Measurements from ENCODE around the gene IL10RB. TPM values are rescaled to one million over a fixed set of nuclear protein-coding genes. Genes with fewer than 3 reads are reported as not detected.

The IL10RB gene
- total RNA-seq (2021), result 3.1 TPM in 2 replicates
- long read RNA-seq, transcript IL10RB-201 (7 exons, 1,963 nt), result major isoform, 29 of 33 reads
- long read RNA-seq, partial matches to known transcripts, result 0 of 33 reads
- long read RNA-seq, other reads (novel, unspliced or antisense), result 3 of 33 reads

GRCh38 chr21:33266050-33266788 is at the start of gene IL10RB:
IL10RB (plus strand) TSS chr21:33266367; CDS start chr21:33266466, 99 bp downstream.
- H3T11ph ChIP-seq (ENCODE audit: low read length), result no peak within 1 kb of the TSS
- H3K27ac ChIP-seq (ENCODE audit: insufficient read length, low read depth, low read length), result no peak within 1 kb of the TSS
- no peaks in the 10 kb centered on the region for H3K4me1 ChIP-seq (ENCODE audit: insufficient read depth, low read length)
- H2AK5ac ChIP-seq (ENCODE audit: insufficient read length, low read length), result no peak within 1 kb of the TSS
- H3K18ac ChIP-seq (ENCODE audit: insufficient read length, low read depth, low read length), result no peak within 1 kb of the TSS
- H3K4me2 ChIP-seq (ENCODE audit: insufficient read depth, insufficient read length, low read length), result peak within 1 kb of the TSS; percentile 53
- H3K4ac ChIP-seq (ENCODE audit: low read depth, low read length), result no peak within 1 kb of the TSS
- no peak for TF ChIP-seq CTCF (conservative IDR thresholded peaks at IDR 0.05)
- H4K5ac ChIP-seq (ENCODE audit: insufficient read length, low read depth, low read length), result no peak within 1 kb of the TSS
- H3K27ac Mint-ChIP-seq, result peak within 1 kb of the TSS in 1 of 3 experiments; percentile 32; a peak in 2 of 7 replicates
- peak; percentile 78 for DNase-seq
- no peaks in the 10 kb centered on the region for H3K27me3 ChIP-seq (ENCODE audit: insufficient read depth, low read length)
- H3K9ac ChIP-seq (ENCODE audit: extremely low read depth, insufficient read length, low read length), result no peak within 1 kb of the TSS
- H3K36me3 Mint-ChIP-seq (ENCODE audit: insufficient read depth in 1 of 3, low read depth in 3 of 3), result peaks cover 0 to 10% (median 4%) of the 10 kb centered on the region in 3 experiments; a peak in 4 of 7 replicates
- WGBS (ENCODE audit: extremely low coverage, insufficient read length, low lambda C conversion rate), result no CpG with 5 or more reads among the region's 60 CpGs
- H3K4me1 Mint-ChIP-seq, result peaks cover 18 to 21% of the 10 kb centered on the region in 2 experiments
- H3K56ac ChIP-seq (ENCODE audit: insufficient read length, low read depth, low read length), result no peak within 1 kb of the TSS
- no peak within 1 kb of the TSS for H2BK120ac ChIP-seq (ENCODE audit: low read depth, low read length, poor library complexity, severe bottlenecking)
- H3K79me1 ChIP-seq (ENCODE audit: insufficient read depth, low read depth, low read length, poor library complexity, severe bottlenecking), result no peaks in the 10 kb centered on the region
- no peak within 1 kb of the TSS for H2AFZ ChIP-seq (ENCODE audit: low read length)
- no peak within 1 kb of the TSS for H2BK5ac ChIP-seq (ENCODE audit: insufficient read length, low read length)
- no peaks in the 10 kb centered on the region for H3K23me2 ChIP-seq (ENCODE audit: insufficient read length, low read depth, low read length, poor library complexity, severe bottlenecking)
- H3K14ac ChIP-seq (ENCODE audit: insufficient read depth, low read length), result no peak within 1 kb of the TSS
- H3K9me3 Mint-ChIP-seq, result no peaks in the 10 kb centered on the region
- H4K91ac ChIP-seq (ENCODE audit: insufficient read length, low read depth, low read length), result no peak within 1 kb of the TSS
- no peaks in the 10 kb centered on the region for H4K20me1 ChIP-seq (ENCODE audit: control insufficient read depth, insufficient read depth, insufficient read length)
- H3K27me3 Mint-ChIP-seq (ENCODE audit: low read depth), result peaks cover 15% of the 10 kb centered on the region
- H2BK15ac ChIP-seq (ENCODE audit: low read depth, low read length), result no peak within 1 kb of the TSS
- H3K9me3 ChIP-seq (ENCODE audit: control insufficient read depth, low read depth, low read length), result no peaks in the 10 kb centered on the region
- no peak within 1 kb of the TSS for H3K23ac ChIP-seq (ENCODE audit: insufficient read length, low read depth, low read length)
- no peak within 1 kb of the TSS for H2BK12ac ChIP-seq (ENCODE audit: insufficient read length, low read depth, low read length)
- no peaks in the 10 kb centered on the region for H3K79me2 ChIP-seq (ENCODE audit: insufficient read depth, low read length)
- peak within 1 kb of the TSS; percentile 70 to 84 for H3K4me3 Mint-ChIP-seq
- no peak within 1 kb of the TSS for H2BK20ac ChIP-seq (ENCODE audit: low read depth, low read length, poor library complexity, severe bottlenecking)
- no peak within 1 kb of the TSS for H4K8ac ChIP-seq (replicated peaks; ENCODE audit: insufficient read length, low read depth, low read length)

Measured in H9 (cell line).